Kidney capillary endothelial cell (primary cell): ENCODE data around the gene C20orf202.
"Not testable (repeated sequence)": the region's sequence is repeated elsewhere in the genome, so short reads cannot be mapped to it uniquely, and the experiment has no call there.

Experiments used
- DNase-seq: peaks from one replicate; pipeline ENCODE4 v3.0.0-alpha.2; 2018; ENCODE audit warnings: low spot score

C20orf202 gene

DNA sequence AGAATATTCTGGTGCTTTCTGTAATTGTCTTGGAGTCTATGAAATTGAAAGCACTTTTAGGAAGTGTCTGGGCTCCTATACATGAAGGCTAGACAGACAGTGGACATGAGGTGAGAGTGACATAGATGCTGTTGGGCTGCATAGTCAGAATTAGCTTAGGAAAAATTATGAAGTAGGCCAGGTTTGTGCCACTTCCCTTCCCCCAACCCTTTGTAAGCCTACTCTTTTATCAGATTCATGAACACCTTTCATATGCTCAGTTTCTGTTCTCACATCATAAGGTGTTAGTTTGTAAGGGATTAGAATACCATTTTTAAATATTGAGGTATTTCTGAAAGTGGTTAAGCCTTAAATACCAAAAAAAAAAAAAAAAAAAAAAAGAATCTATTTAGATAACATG, 44.4 kb downstream of the C20orf202 start:
- DNase-seq, result no peak

DNA sequence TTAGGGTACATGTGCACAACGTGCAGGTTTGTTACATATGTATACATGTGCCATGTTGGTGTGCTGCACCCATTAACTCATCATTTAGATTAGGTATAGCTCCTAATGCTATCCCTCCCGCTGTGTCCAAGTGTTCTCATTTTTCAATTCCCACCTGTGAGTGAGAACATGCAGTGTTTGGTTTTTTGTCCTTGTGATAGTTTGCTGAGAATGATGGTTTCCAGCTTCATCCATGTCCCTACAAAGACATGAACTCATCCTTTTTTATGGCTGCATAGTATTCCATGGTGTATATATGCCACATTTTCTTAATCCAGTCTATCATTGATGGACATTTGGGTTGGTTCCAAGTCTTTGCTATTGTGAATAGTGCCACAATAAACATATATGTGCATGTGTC, 47.0 kb downstream of the C20orf202 start:
- DNase-seq, result not testable (repeated sequence)

DNA sequence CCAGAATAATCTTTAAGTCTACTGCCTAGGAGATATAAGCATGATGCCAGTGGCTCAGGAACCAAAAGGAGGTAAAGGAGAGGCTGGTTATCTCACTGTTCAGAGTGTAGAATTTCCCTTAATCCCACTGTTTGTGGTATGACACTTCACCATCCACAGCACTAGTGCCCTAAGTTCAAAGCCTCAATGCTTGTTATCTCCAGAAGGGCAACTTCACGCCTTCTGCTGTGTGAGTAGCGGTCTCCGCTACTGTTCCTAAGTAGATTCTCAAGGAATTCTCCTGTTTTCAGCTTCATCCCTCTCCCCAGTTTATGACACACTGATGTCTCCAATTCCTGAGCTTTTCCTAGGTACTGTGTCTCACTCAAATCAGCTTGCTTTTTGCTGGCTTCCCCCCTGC, 49.2 kb downstream of the C20orf202 start:
- no peak for DNase-seq

DNA sequence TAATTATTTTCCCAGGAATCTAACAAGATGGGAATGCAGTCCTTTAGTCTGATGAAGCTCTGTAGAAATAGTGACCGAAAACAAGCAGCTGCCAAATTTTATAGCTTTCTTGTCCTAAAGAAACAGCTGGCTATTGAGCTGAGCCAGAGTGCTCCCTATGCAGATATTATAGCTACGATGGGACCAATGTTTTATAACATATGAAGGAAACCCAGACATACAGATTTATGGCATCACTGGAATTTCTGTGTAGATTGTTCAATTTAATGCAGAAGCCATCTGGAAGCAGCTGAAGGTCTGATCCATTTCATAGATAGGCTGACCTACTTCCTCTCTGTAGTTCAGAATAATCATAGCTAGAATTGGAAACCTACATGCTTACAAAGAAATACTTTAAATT, 51.0 kb downstream of the C20orf202 start:
- no peak for DNase-seq

DNA sequence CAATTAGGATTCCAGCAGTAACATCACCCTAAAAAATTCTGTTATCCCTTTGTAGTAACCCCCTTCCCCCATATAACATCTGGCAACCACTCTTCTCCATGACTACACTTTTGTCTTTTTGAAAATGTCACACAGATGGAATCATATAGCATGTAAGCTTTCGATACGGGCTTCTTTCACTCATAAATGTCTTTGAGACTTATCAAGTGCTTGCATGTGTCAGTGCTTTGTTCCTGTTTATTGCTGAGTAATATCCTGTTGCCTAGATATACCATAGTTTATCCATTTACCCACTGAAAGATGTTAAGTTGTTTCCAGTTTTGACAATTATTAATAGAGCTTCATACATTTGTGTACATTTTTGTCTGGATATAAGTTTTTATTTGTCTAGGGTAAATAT, 52.4 kb downstream of the C20orf202 start:
- DNase-seq, result no peak
